DND-41 (cell line): Measurements from ENCODE around the gene TIGD3.

ENCODE experiments used
- ATAC-seq: fragments of 200-7000 bp; cut with Tn5 transposase; 3 replicates; pipeline ENCODE4 v1.9.1; 2021; ENCODE audit warnings: low read depth; ENCODE audit not compliant: insufficient read depth
- DNase-seq: peaks from one replicate; pipeline ENCODE4 v3.0.0-alpha.2; 2020
- H2AFZ ChIP-seq: 2 replicates; pipeline ENCODE4 v1.6.0; 2012; ENCODE audit warnings: low read depth, low read length
- H3K27ac ChIP-seq: 2 replicates; pipeline ENCODE4 v1.5.1; 2012; ENCODE audit warnings: low read length, inconsistent platforms
- H3K27me3 ChIP-seq: fragments of 200-600 bp; sonication (generic); 2 replicates; pipeline ENCODE4 v1.6.0; 2012; ENCODE audit warnings: low read length, mild to moderate bottlenecking, inconsistent platforms; ENCODE audit not compliant: insufficient read depth, poor library complexity
- H3K36me3 ChIP-seq: 2 replicates; pipeline ENCODE4 v1.5.1; 2012; ENCODE audit warnings: low read length, inconsistent platforms; ENCODE audit not compliant: insufficient read depth
- H3K4me1 ChIP-seq: 2 replicates; pipeline ENCODE4 v1.5.1; 2012; ENCODE audit warnings: mild to moderate bottlenecking, low read length; ENCODE audit not compliant: insufficient read depth
- H3K4me2 ChIP-seq: 2 replicates; pipeline ENCODE4 v1.6.0; 2012; ENCODE audit warnings: mild to moderate bottlenecking, moderate library complexity, low read length, inconsistent platforms; ENCODE audit not compliant: insufficient read depth
- H3K4me3 ChIP-seq, 2 experiments: fragments of 200-600 bp in 1 of 2; shearing (Covaris generic) in 1 of 2; 2 replicates each; pipeline ENCODE4 v1.5.1; 2012 to 2016; ENCODE audit warnings: inconsistent platforms in 2 of 2, low read length in 2 of 2, mild to moderate bottlenecking in 2 of 2, low read depth in 1 of 2, moderate library complexity in 1 of 2
- H3K79me2 ChIP-seq: 2 replicates; pipeline ENCODE4 v1.6.0; 2012; ENCODE audit warnings: low read length, inconsistent platforms; ENCODE audit not compliant: insufficient read depth
- H3K9ac ChIP-seq: 2 replicates; pipeline ENCODE4 v1.6.0; 2012; ENCODE audit warnings: low read depth, mild to moderate bottlenecking, inconsistent platforms, low read length, moderate library complexity
- H3K9me3 ChIP-seq: 2 replicates; pipeline ENCODE4 v1.5.1; 2012; ENCODE audit warnings: low read length, moderate library complexity, mild to moderate bottlenecking, inconsistent platforms; ENCODE audit not compliant: insufficient read depth, severe bottlenecking
- H4K20me1 ChIP-seq: 2 replicates; pipeline ENCODE4 v1.6.0; 2012; ENCODE audit warnings: low read length; ENCODE audit not compliant: insufficient read depth
- EZH2 ChIP-seq: IDR thresholded peaks from 3 replicates; pipeline ENCODE4 v1.6.1; 2012; ENCODE audit warnings: borderline replicate concordance, low read depth, mild to moderate bottlenecking, moderate library complexity, low read length, inconsistent platforms; ENCODE audit not compliant: severe bottlenecking
- TF ChIP-seq, protein P1 (sequence below): IDR thresholded peaks from 2 replicates; pipeline ENCODE4 v1.5.1; 2012; ENCODE audit warnings: borderline replicate concordance, low read length, moderate library complexity, mild to moderate bottlenecking; ENCODE audit not compliant: poor library complexity, severe bottlenecking; ENCODE audit errors: extremely low read depth

TIGD3 gene

GRCh38 chr11:65399845-65400244 is 45.3 kb downstream of the TIGD3 start:
- ATAC-seq = no peak
- H3K9ac ChIP-seq = no peak overlapping the region

GRCh38 chr11:65400307-65401072 is 45.9 kb downstream of the TIGD3 start:
- no peak overlapping the region for H3K9ac ChIP-seq
- H3K27me3 ChIP-seq = no peaks in the 10 kb centered on the region
- no peak overlapping the region for H3K4me2 ChIP-seq
- TF ChIP-seq EZH2 = no peak
- TF ChIP-seq, protein P1, sequence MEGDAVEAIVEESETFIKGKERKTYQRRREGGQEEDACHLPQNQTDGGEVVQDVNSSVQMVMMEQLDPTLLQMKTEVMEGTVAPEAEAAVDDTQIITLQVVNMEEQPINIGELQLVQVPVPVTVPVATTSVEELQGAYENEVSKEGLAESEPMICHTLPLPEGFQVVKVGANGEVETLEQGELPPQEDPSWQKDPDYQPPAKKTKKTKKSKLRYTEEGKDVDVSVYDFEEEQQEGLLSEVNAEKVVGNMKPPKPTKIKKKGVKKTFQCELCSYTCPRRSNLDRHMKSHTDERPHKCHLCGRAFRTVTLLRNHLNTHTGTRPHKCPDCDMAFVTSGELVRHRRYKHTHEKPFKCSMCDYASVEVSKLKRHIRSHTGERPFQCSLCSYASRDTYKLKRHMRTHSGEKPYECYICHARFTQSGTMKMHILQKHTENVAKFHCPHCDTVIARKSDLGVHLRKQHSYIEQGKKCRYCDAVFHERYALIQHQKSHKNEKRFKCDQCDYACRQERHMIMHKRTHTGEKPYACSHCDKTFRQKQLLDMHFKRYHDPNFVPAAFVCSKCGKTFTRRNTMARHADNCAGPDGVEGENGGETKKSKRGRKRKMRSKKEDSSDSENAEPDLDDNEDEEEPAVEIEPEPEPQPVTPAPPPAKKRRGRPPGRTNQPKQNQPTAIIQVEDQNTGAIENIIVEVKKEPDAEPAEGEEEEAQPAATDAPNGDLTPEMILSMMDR = no peak
- H3K27ac ChIP-seq = no peak overlapping the region
- no peak overlapping the region for H2AFZ ChIP-seq
- no peaks in the 10 kb centered on the region for H3K9me3 ChIP-seq
- ATAC-seq = no peak
- H4K20me1 ChIP-seq = peaks cover 12% of the 10 kb centered on the region
- no peaks in the 10 kb centered on the region for H3K4me1 ChIP-seq
- peaks cover 67% of the 10 kb centered on the region for H3K36me3 ChIP-seq
- no peaks in the 10 kb centered on the region; the same call in 1 of the 2 replicates for H3K79me2 ChIP-seq
- no peak overlapping the region for H3K4me3 ChIP-seq
- DNase-seq = no peak

More at GRCh38 chr11:65399845-65400244, 45.3 kb downstream of the TIGD3 start:
- H3K36me3 ChIP-seq = peaks cover 65% of the 10 kb centered on the region
- H3K79me2 ChIP-seq = no peaks in the 10 kb centered on the region
- DNase-seq = no peak
- TF ChIP-seq EZH2 = no peak
- TF ChIP-seq, protein P1 = no peak
- no peaks in the 10 kb centered on the region for H3K27me3 ChIP-seq
- H3K4me1 ChIP-seq = no peaks in the 10 kb centered on the region
- H3K4me3 ChIP-seq = no peak overlapping the region
- H2AFZ ChIP-seq = no peak overlapping the region
- H3K4me2 ChIP-seq = no peak overlapping the region
- H4K20me1 ChIP-seq = peaks cover 9% of the 10 kb centered on the region
- H3K9me3 ChIP-seq = no peaks in the 10 kb centered on the region
- no peak overlapping the region for H3K27ac ChIP-seq

DNA sequence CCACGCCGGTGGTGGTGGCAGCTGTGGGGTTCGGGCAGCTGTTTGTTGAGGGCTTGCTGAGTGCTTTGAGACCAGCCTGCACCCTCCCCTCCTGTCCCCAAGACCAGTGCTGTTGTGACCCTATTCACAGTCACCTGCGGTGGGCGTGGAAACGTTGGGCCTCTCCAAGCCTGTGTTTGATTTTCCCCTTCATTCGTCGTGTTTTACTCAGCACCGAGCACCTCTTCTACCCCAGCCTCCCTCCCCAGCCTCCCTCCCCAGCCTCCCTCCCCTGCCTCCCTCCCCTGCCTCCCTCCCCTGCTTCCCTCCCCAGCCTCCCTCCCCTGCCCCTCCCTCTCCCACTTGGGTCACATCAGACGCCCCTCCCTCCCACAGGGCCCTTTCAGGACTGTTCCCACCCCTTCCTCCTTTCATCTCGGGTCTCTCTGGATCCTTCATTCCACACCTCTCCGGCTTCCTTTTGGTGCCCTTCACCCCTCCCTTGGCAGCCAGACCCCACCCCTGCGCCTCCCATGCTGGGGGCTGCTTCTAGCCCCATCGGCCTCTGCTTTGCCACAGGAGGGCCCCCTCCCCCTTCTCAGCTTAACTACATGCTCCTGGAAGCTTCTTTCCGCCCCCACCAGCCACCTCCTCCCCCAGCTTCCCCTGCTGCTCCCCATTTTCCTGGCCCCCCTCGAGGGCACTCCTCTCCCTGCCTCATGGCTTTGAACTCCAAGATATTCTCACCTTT is 46.7 kb downstream of the TIGD3 start:
- no peak overlapping the region for H3K27ac ChIP-seq
- H3K27me3 ChIP-seq = no peaks in the 10 kb centered on the region
- ATAC-seq = no peak
- no peaks in the 10 kb centered on the region; the same call in 1 of the 2 replicates for H3K79me2 ChIP-seq
- H3K36me3 ChIP-seq = peaks cover 64% of the 10 kb centered on the region
- peaks cover 12% of the 10 kb centered on the region for H4K20me1 ChIP-seq
- H3K4me3 ChIP-seq = no peak overlapping the region
- no peak for TF ChIP-seq EZH2
- TF ChIP-seq, protein P1 = no peak
- H3K9ac ChIP-seq = no peak overlapping the region
- no peak for DNase-seq
- H3K4me2 ChIP-seq = no peak overlapping the region
- H2AFZ ChIP-seq = no peak overlapping the region
- no peaks in the 10 kb centered on the region for H3K4me1 ChIP-seq
- no peaks in the 10 kb centered on the region for H3K9me3 ChIP-seq
